ENCODE measurements around the gene ASL.

GRCh38 chr7:66142996-66143395 lies 67.4 kb downstream of the ASL start:
- TF ChIP-seq CTCF (IDR thresholded peaks at IDR 0.05; ENCODE audit: insufficient read depth, low read depth, low read length) (no peak), EZH2 (IDR thresholded peaks at IDR 0.05; ENCODE audit: insufficient read depth, low read length) (no peak)

Data from astrocyte (in vitro differentiated cells and primary cell).